Left ventricle myocardium inferior (tissue), 1 donor: ENCODE data around the gene SLC19A1. TPM values are rescaled to one million over a fixed set of nuclear protein-coding genes. Genes with fewer than 3 reads are reported as not detected.

ENCODE experiments used
- DNase-seq: peaks from one replicate; pipeline ENCODE4 v3.0.0-alpha.2; 2020
- H3K27ac ChIP-seq: fragments of 200-600 bp; replicated peaks from 2 replicates; pipeline ENCODE4 v1.8.0; 2021
- H3K27me3 ChIP-seq: fragments of 200-600 bp; 2 replicates; pipeline ENCODE4 v1.8.0; 2021; ENCODE audit warnings: low read depth
- H3K36me3 ChIP-seq: fragments of 200-600 bp; 2 replicates; pipeline ENCODE4 v1.8.0; 2021
- H3K4me1 ChIP-seq: fragments of 200-600 bp; 2 replicates; pipeline ENCODE4 v1.8.0; 2021
- H3K4me3 ChIP-seq: fragments of 200-600 bp; 2 replicates; pipeline ENCODE4 v1.8.0; 2021; ENCODE audit warnings: mild to moderate bottlenecking, moderate library complexity
- H3K9me3 ChIP-seq: fragments of 200-600 bp; replicated peaks from 2 replicates; pipeline ENCODE4 v1.8.0; 2021
- CTCF ChIP-seq: fragments of 200-600 bp; IDR thresholded peaks from 2 replicates; pipeline ENCODE4 v1.8.0; 2021; ENCODE audit warnings: antibody characterized with exemption, mild to moderate bottlenecking, borderline replicate concordance
- intact Hi-C: fragments of 100-400 bp; cut with micrococcal nuclease; formaldehyde crosslinking; loops from one replicate; pipeline ENCODE4 v1.11.0; 2022
- total RNA-seq: library from RNA; stranded (reverse); fragmentation: NEBNext Ultra II Directional; extraction: Animal tissue kit (Norgen Biotek cat#: 25700); gene quantifications from one replicate; pipeline ENCODE4 v1.2.1, GENCODE V29; 2021
- donor health status: DM: no; HTN: yes; CAD: no; lungs with severe emphysema.

SLC19A1 gene
- total RNA-seq, 1 donor from 2014 or later = 4.9 TPM

- intact Hi-C loops = no loop called here
- Histone ChIP-seq H3K27ac (peak overlapping the region; percentile 50), H3K4me1 (peaks cover 41% of the 10 kb centered on the region)
These were observed 87.9 kb downstream of the SLC19A1 start for GRCh38 chr21:45454060-45454925.

GRCh38 chr21:45453308-45453950, 88.8 kb downstream of the SLC19A1 start:
- Histone ChIP-seq H3K9me3 (no peaks in the 10 kb centered on the region), H3K4me3 (no peak overlapping the region), H3K27ac (peak overlapping the region; percentile 16), H3K27me3 (no peaks in the 10 kb centered on the region), H3K4me1 (peaks cover 41% of the 10 kb centered on the region), H3K36me3 (peaks cover 6% of the 10 kb centered on the region)
- peak; percentile 5 for DNase-seq
- TF ChIP-seq CTCF = no peak
- intact Hi-C loops = no loop called here

More at GRCh38 chr21:45454060-45454925, 87.9 kb downstream of the SLC19A1 start:
- TF ChIP-seq CTCF = no peak
- peak; percentile 14 for DNase-seq
- Histone ChIP-seq H3K9me3 (no peaks in the 10 kb centered on the region), H3K4me3 (peak overlapping the region; percentile 62), H3K27me3 (no peaks in the 10 kb centered on the region), H3K36me3 (peaks cover 5% of the 10 kb centered on the region)

DNA sequence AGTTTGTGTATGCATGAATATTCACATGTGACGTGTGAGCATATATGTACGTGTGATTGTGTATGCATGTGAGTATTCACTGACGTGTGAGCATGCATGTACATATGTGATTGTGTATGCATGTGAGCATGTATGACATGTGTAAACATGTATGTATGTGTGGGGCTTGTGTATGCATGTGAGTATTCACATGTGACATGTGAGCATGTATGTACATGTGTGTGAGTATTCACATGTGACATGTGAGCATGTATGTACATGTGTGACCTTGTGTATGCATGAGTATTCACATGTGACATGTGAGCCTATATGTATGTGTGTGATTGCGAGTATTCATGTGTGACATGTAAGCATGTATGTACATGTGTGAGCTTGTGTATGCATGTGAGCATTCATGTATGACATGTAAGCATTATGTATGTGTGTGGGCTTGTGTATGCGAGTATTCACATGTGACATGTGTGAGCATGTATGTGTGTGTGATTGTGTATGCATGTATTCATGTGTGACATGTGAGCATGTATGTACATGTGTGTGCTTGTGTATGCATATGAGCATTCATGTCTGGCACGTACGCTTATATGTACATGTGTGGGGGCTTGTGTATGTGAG, 89.4 kb downstream of the SLC19A1 start:
- Histone ChIP-seq H3K4me3 (no peak overlapping the region), H3K9me3 (no peaks in the 10 kb centered on the region), H3K4me1 (peaks cover 41% of the 10 kb centered on the region), H3K27ac (no peak overlapping the region), H3K36me3 (peaks cover 12% of the 10 kb centered on the region), H3K27me3 (no peaks in the 10 kb centered on the region)
- intact Hi-C loops = no loop called here
- TF ChIP-seq CTCF = no peak
- DNase-seq = no peak

GRCh38 chr21:45451771-45452182, 90.5 kb downstream of the SLC19A1 start:
- Histone ChIP-seq H3K4me1 (peaks cover 35% of the 10 kb centered on the region), H3K9me3 (peaks cover 3% of the 10 kb centered on the region), H3K27me3 (no peaks in the 10 kb centered on the region), H3K27ac (no peak overlapping the region), H3K4me3 (no peak overlapping the region), H3K36me3 (peaks cover 12% of the 10 kb centered on the region)
- intact Hi-C loops = no loop called here
- DNase-seq = no peak
- TF ChIP-seq CTCF = no peak

DNA sequence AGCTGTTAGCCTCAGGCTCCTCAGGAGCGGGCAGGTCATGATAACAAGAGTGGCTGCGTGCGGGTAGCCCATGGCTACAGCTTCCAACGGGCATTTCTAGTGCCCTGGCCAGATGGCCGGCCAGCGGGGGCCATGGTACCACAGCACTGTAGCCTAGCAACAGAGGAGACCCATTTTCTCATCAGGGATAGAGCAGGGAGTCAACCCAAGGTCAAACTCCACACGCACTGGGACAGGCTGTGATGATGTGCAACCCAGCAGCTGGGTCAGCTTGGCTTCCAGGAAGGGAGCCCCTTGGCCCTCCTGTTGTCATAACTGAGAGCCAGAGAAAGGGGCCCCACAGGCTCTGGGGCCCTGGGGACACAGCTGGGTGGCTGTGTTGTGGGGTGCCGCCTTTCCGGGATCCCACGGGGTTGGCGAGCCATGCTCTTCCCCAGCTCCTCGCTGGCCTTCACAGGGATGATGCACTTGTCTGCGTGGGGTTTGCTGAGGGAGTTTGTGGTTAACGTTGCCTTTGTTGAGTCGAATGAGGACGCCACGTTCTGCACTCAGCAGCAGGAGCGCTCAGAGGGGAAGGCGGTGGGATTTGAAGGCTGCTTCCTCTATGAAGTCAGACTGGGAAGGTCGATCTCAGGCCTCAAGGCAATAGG, 91.0 kb downstream of the SLC19A1 start:
- Histone ChIP-seq H3K36me3 (peaks cover 10% of the 10 kb centered on the region), H3K4me3 (no peak overlapping the region), H3K9me3 (peaks cover 8% of the 10 kb centered on the region), H3K4me1 (peaks cover 30% of the 10 kb centered on the region), H3K27me3 (no peaks in the 10 kb centered on the region), H3K27ac (no peak overlapping the region)
- TF ChIP-seq CTCF = no peak
- intact Hi-C loops = no loop called here
- no peak for DNase-seq
